GM12878 (cell line): ENCODE data around the gene CDH20. TPM values are rescaled to one million over a fixed set of nuclear protein-coding genes. Genes with fewer than 3 reads are reported as not detected.

Experiments
- ATAC-seq: fragments of 200-7000 bp; cut with Tn5 transposase; 3 replicates; pipeline ENCODE4 v1.9.1; 2020; ENCODE audit warnings: mild to moderate bottlenecking, moderate library complexity
- BruUV-seq: library from RNA; stranded (reverse); fragments of 400-500 nt; replicated peaks from 2 replicates; lab custom pipeline; 2021; lab: Mats Ljungman, UMichigan
- CTCF ChIA-PET: fragments of 300-600 bp; sonication (Branson Sonifier 250); formaldehyde crosslinking; extraction: SDS; loops from one replicate; lab custom pipeline; 2021; ENCODE audit warnings: inconsistent platforms; lab: Yijun Ruan, JAX
- POLR2A ChIA-PET: fragments of 350-600 bp; formaldehyde crosslinking; extraction: SDS; loops from one replicate; lab custom pipeline; 2021; ENCODE audit warnings: inconsistent platforms; lab: Charles Lee
- RAD21 ChIA-PET: fragments of 300-600 bp; sonication (Branson Sonifier 250); formaldehyde crosslinking; loops from one replicate; lab custom pipeline; 2023; ENCODE audit warnings: antibody characterized with exemption; ENCODE audit not compliant: unreplicated experiment; lab: Charles Lee
- SMC1A ChIA-PET: fragments of 300-600 bp; sonication (Branson Sonifier 250); formaldehyde crosslinking; loops from one replicate; lab custom pipeline; 2023; ENCODE audit not compliant: unreplicated experiment, uncharacterized antibody; lab: Charles Lee
- DNase-seq: peaks from one replicate; pipeline ENCODE4 v3.0.0-alpha.2; 2011; ENCODE audit warnings: low read depth, low spot score
- FAIRE-seq: peaks from 3 replicates; lab custom pipeline; 2011; peaks lifted over from hg19 to GRCh38; lab: Jason Lieb, UNC
- H2AFZ ChIP-seq: 2 replicates; pipeline ENCODE4 v1.6.0; 2011; ENCODE audit warnings: low read depth, low read length, control low read depth; ENCODE audit not compliant: control insufficient read depth
- H3K27ac ChIP-seq: 2 replicates; pipeline ENCODE4 v1.5.1; 2011; ENCODE audit warnings: control low read depth; ENCODE audit not compliant: control insufficient read depth, insufficient read depth
- H3K27me3 ChIP-seq, 2 experiments: replicated peaks in 1 of 2; 2 replicates each; pipeline versions ENCODE4 v1.6.0 to v1.6.1; 2011; ENCODE audit warnings: low read length in 1 of 2; ENCODE audit not compliant: control insufficient read depth in 2 of 2, insufficient read depth in 2 of 2
- H3K36me3 ChIP-seq, 2 experiments: 2 replicates each; pipeline ENCODE4 v1.5.1; 2011; ENCODE audit warnings: low read length in 1 of 2; ENCODE audit not compliant: control insufficient read depth in 2 of 2, insufficient read depth in 2 of 2
- H3K4me1 ChIP-seq: 2 replicates; pipeline ENCODE4 v1.6.1; 2011; ENCODE audit warnings: mild to moderate bottlenecking, low read length, moderate library complexity, mixed read lengths; ENCODE audit not compliant: control insufficient read depth, insufficient read depth
- H3K4me2 ChIP-seq: 2 replicates; pipeline ENCODE4 v1.6.0; 2011; ENCODE audit warnings: control low read depth; ENCODE audit not compliant: control insufficient read depth, insufficient read depth
- H3K4me3 ChIP-seq: fragments of 200-600 bp; sonication (generic); 2 replicates; pipeline ENCODE4 v1.5.1; 2016
- H3K79me2 ChIP-seq: 2 replicates; pipeline ENCODE4 v1.6.0; 2011; ENCODE audit warnings: low read length; ENCODE audit not compliant: control insufficient read depth, insufficient read depth
- H3K9ac ChIP-seq: 2 replicates; pipeline ENCODE4 v1.8.0; 2011; ENCODE audit warnings: low read length, control low read depth, mixed read lengths; ENCODE audit not compliant: control insufficient read depth, insufficient read depth
- H3K9me3 ChIP-seq: replicated peaks from 3 replicates; pipeline ENCODE4 v1.5.1; 2011; ENCODE audit warnings: mild to moderate bottlenecking, low read length; ENCODE audit not compliant: control insufficient read depth, insufficient read depth
- H4K20me1 ChIP-seq: 2 replicates; pipeline ENCODE4 v1.6.0; 2011; ENCODE audit not compliant: control insufficient read depth, insufficient read depth
- CBX3 ChIP-seq: fragments of 200-600 bp; sonication (generic); IDR thresholded peaks from 2 replicates; pipeline ENCODE4 v1.6.1; 2016; ENCODE audit warnings: low read depth, borderline replicate concordance
- FOS ChIP-seq: IDR thresholded peaks from 3 replicates; pipeline ENCODE4 v1.6.1; 2011; ENCODE audit warnings: borderline replicate concordance; ENCODE audit not compliant: insufficient read length; ENCODE audit errors: extremely low read depth
- HCFC1 ChIP-seq: fragments of 150-350 bp; IDR thresholded peaks from 2 replicates; pipeline ENCODE4 v1.6.1; 2014; ENCODE audit warnings: low read length
- MXI1 ChIP-seq: fragments of 150-350 bp; IDR thresholded peaks from 2 replicates; pipeline ENCODE4 v1.6.1; 2011; ENCODE audit warnings: low read depth, mild to moderate bottlenecking, inconsistent platforms, low read length, improper control_type of control experiment
- NFYB ChIP-seq: IDR thresholded peaks from 2 replicates; pipeline ENCODE4 v1.6.1; 2011; ENCODE audit warnings: low read depth, mild to moderate bottlenecking, low read length, improper control_type of control experiment, moderate library complexity; ENCODE audit not compliant: insufficient read depth
- RAD21 ChIP-seq: IDR thresholded peaks from 2 replicates; pipeline ENCODE4 v1.6.1; 2011; ENCODE audit warnings: mild to moderate bottlenecking, low read depth, low read length, moderate library complexity; ENCODE audit not compliant: insufficient read depth
- SUPT20H ChIP-seq: IDR thresholded peaks from 2 replicates; pipeline ENCODE4 v1.6.1; 2011; ENCODE audit warnings: low read depth, mild to moderate bottlenecking, low read length, moderate library complexity, borderline replicate concordance; ENCODE audit not compliant: control insufficient read depth
- TAF1 ChIP-seq: IDR thresholded peaks from 2 replicates; pipeline ENCODE4 v1.6.1; 2011; ENCODE audit warnings: mild to moderate bottlenecking, low read depth, low read length, borderline replicate concordance
- WGBS: methylation state at CpG from one replicate; pipeline ENCODE4 v1.1.6; 2016; ENCODE audit warnings: low lambda C conversion rate; ENCODE audit not compliant: insufficient replicate concordance, insufficient coverage; ENCODE audit errors: missing lambda C conversion rate; 5-methylcytosine and 5-hydroxymethylcytosine counted together
- in situ Hi-C: fragments of 300-500 bp; cut with MboI; formaldehyde crosslinking; loops from 9 replicates; pipeline ENCODE4 v1.14.3; 2018; ENCODE audit warnings: mixed read lengths
- intact Hi-C: fragments of 100-400 bp; cut with micrococcal nuclease; formaldehyde crosslinking; loops from one replicate; pipeline ENCODE4 v1.14.2; 2022; ENCODE audit not compliant: unreplicated experiment
- polyA plus RNA-seq, 11 experiments: library from polyadenylated mRNA; depleted of rRNA in 4 of 11; unstranded in 6 of 11; stranded (reverse) in 5 of 11; fragments of >200 nt; fragmentation: Nextera tagmentation in 4 of 11; fragmentation: Illumina TruSeq in 1 of 11; extraction: Ambion mirVana in 4 of 11; extraction: Trizol in 1 of 11; gene quantifications; 1 replicate in 1 of 11; 2 replicates in 10 of 11; pipeline versions ENCODE4 v1.2.1 to v1.2.3, GENCODE V29; 2011 to 2016; ENCODE audit warnings: inconsistent platforms in 2 of 11, missing spikeins in 2 of 11, low read depth in 1 of 11
- total RNA-seq, 4 experiments: library from RNA; depleted of rRNA in 3 of 4; stranded (reverse); fragments of >200 nt in 3 of 4; fragmentation: Illumina TruSeq in 1 of 4; extraction: Trizol in 1 of 4; gene quantifications; 2 replicates each; pipeline versions ENCODE4 v1.2.1 to v1.2.3, GENCODE V29; 2013 to 2021
- TF ChIP-seq, protein P1 (sequence below): fragments of 450-650 bp; formaldehyde crosslinking; IDR thresholded peaks from 2 replicates; pipeline ENCODE4 v1.5.0; 2022; ENCODE audit warnings: mild to moderate bottlenecking, missing genetic modification characterization
- TF ChIP-seq, protein P2 (sequence below): fragments of 150-350 bp; IDR thresholded peaks from 2 replicates; pipeline ENCODE4 v1.6.1; 2016; ENCODE audit warnings: low read depth, low read length
- TF ChIP-seq, protein P3 (sequence below): IDR thresholded peaks from 2 replicates; pipeline ENCODE4 v1.6.1; 2011; ENCODE audit warnings: low read depth, low read length, improper control_type of control experiment, borderline replicate concordance

Gene CDH20
- total and polyA plus RNA-seq, 10 of the 15 experiments (the other 5 are each of a cell fraction or from before 2014, with no cell fraction given), result not detected

DNA sequence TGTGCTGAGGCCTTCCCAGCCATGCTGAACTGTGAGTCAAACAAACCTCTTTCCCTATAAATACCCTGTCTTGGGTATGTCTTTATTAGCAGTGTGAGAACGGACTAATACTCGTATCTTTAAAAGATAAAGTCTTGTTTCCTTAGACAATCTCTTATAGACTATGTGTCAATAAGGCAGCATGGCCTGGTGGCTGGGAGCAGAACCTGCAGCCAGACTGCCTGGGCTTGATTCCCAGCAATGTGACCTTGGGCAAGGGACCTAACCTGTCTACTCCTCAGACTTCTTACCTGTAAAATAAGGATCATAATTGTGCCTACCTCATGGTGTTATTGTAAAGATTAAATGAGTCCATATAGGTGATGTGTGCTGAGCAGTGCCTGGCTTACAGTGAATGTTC is 198.7 kb downstream of the CDH20 start:
- H3K27me3 ChIP-seq, result no peaks in the 10 kb centered on the region
- no peaks in the 10 kb centered on the region for H3K4me1 ChIP-seq
- ChIA-PET RAD21 (no interaction called here), POLR2A (no interaction called here), CTCF (no interaction called here), SMC1A (interaction anchor here (0.6 kb wide), 1 partner anchor 679 kb away, joined by 3 read pairs; no protein-coding TSS in a partner anchor)
- intact Hi-C loops, result no loop called here
- no peak overlapping the region for H3K4me2 ChIP-seq
- no peaks in the 10 kb centered on the region for H3K79me2 ChIP-seq
- in situ Hi-C loops, result no loop called here
- H3K9me3 ChIP-seq, result no peaks in the 10 kb centered on the region
- ATAC-seq, result no peak
- BruUV-seq, result no TSS peak
- no peak for DNase-seq
- no peak overlapping the region for H3K4me3 ChIP-seq
- TF ChIP-seq SUPT20H (no peak), TAF1 (no peak), RAD21 (no peak), CBX3 (no peak), FOS (no peak), NFYB (no peak), HCFC1 (no peak), MXI1 (no peak)
- TF ChIP-seq, protein P1, sequence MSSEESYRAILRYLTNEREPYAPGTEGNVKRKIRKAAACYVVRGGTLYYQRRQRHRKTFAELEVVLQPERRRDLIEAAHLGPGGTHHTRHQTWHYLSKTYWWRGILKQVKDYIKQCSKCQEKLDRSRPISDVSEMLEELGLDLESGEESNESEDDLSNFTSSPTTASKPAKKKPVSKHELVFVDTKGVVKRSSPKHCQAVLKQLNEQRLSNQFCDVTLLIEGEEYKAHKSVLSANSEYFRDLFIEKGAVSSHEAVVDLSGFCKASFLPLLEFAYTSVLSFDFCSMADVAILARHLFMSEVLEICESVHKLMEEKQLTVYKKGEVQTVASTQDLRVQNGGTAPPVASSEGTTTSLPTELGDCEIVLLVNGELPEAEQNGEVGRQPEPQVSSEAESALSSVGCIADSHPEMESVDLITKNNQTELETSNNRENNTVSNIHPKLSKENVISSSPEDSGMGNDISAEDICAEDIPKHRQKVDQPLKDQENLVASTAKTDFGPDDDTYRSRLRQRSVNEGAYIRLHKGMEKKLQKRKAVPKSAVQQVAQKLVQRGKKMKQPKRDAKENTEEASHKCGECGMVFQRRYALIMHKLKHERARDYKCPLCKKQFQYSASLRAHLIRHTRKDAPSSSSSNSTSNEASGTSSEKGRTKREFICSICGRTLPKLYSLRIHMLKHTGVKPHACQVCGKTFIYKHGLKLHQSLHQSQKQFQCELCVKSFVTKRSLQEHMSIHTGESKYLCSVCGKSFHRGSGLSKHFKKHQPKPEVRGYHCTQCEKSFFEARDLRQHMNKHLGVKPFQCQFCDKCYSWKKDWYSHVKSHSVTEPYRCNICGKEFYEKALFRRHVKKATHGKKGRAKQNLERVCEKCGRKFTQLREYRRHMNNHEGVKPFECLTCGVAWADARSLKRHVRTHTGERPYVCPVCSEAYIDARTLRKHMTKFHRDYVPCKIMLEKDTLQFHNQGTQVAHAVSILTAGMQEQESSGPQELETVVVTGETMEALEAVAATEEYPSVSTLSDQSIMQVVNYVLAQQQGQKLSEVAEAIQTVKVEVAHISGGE (CRISPR knock-in tag), result no peak
- TF ChIP-seq, protein P2, sequence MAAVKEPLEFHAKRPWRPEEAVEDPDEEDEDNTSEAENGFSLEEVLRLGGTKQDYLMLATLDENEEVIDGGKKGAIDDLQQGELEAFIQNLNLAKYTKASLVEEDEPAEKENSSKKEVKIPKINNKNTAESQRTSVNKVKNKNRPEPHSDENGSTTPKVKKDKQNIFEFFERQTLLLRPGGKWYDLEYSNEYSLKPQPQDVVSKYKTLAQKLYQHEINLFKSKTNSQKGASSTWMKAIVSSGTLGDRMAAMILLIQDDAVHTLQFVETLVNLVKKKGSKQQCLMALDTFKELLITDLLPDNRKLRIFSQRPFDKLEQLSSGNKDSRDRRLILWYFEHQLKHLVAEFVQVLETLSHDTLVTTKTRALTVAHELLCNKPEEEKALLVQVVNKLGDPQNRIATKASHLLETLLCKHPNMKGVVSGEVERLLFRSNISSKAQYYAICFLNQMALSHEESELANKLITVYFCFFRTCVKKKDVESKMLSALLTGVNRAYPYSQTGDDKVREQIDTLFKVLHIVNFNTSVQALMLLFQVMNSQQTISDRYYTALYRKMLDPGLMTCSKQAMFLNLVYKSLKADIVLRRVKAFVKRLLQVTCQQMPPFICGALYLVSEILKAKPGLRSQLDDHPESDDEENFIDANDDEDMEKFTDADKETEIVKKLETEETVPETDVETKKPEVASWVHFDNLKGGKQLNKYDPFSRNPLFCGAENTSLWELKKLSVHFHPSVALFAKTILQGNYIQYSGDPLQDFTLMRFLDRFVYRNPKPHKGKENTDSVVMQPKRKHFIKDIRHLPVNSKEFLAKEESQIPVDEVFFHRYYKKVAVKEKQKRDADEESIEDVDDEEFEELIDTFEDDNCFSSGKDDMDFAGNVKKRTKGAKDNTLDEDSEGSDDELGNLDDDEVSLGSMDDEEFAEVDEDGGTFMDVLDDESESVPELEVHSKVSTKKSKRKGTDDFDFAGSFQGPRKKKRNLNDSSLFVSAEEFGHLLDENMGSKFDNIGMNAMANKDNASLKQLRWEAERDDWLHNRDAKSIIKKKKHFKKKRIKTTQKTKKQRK, result no peak
- TF ChIP-seq, protein P3, sequence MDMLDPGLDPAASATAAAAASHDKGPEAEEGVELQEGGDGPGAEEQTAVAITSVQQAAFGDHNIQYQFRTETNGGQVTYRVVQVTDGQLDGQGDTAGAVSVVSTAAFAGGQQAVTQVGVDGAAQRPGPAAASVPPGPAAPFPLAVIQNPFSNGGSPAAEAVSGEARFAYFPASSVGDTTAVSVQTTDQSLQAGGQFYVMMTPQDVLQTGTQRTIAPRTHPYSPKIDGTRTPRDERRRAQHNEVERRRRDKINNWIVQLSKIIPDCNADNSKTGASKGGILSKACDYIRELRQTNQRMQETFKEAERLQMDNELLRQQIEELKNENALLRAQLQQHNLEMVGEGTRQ, result no peak
- WGBS, result 0% methylated on average over 2 of the region's 2 CpGs
- H3K36me3 ChIP-seq, result no peaks in the 10 kb centered on the region
- H2AFZ ChIP-seq, result no peak overlapping the region
- H4K20me1 ChIP-seq, result no peaks in the 10 kb centered on the region
- H3K9ac ChIP-seq, result no peak overlapping the region
- no peak for FAIRE-seq
- no peak overlapping the region for H3K27ac ChIP-seq
